MM.1S (cell line): ENCODE measurements around the gene MMS22L.

Experiments
- EZH2 ChIP-seq: fragments of 300-600 bp; sonication (generic); optimal IDR thresholded peaks from 2 replicates; pipeline ENCODE3; 2017; ENCODE audit warnings: low read depth, mild to moderate bottlenecking, antibody characterized with exemption, low read length, mixed read lengths
- TF ChIP-seq, protein P1 (sequence below): fragments of 300-600 bp; sonication (generic); IDR thresholded peaks from 2 replicates; pipeline ENCODE4 v1.5.1; 2016; ENCODE audit warnings: antibody characterized with exemption, low read length, mixed read lengths

DNA sequence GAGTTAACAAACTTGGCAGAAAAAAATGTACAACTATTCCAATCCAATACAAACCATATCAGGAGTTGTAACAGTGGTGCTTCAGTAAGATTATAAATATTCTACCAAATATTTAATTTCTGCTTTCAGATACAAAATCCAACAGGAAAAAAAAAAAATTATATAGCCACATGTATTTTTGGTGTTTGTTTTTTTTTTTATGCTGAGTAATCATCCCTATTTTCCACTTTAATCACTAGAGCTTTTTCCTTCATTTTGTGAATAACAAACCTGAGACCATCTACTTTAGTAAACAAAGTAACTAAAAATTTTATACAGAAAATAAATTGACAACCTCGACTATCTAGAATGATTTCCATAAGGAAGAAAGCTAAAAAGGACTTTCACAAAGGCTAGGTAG is 36.2 kb downstream of the MMS22L start:
- TF ChIP-seq, protein P1, sequence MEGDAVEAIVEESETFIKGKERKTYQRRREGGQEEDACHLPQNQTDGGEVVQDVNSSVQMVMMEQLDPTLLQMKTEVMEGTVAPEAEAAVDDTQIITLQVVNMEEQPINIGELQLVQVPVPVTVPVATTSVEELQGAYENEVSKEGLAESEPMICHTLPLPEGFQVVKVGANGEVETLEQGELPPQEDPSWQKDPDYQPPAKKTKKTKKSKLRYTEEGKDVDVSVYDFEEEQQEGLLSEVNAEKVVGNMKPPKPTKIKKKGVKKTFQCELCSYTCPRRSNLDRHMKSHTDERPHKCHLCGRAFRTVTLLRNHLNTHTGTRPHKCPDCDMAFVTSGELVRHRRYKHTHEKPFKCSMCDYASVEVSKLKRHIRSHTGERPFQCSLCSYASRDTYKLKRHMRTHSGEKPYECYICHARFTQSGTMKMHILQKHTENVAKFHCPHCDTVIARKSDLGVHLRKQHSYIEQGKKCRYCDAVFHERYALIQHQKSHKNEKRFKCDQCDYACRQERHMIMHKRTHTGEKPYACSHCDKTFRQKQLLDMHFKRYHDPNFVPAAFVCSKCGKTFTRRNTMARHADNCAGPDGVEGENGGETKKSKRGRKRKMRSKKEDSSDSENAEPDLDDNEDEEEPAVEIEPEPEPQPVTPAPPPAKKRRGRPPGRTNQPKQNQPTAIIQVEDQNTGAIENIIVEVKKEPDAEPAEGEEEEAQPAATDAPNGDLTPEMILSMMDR: no peak
- TF ChIP-seq EZH2: no peak
